Activated T-cell treated with anti-CD3 and anti-CD28 coated beads for 48 hours (primary cell): ENCODE measurements around the gene GOSR1.
"Not testable (repeated sequence)": the region's sequence is repeated elsewhere in the genome, so short reads cannot be mapped to it uniquely, and the experiment has no call there.

ENCODE experiments used
- DNase-seq: peaks from one replicate; pipeline ENCODE4 v3.0.0-alpha.2; 2020; ENCODE audit warnings: low read depth

GOSR1 gene

DNA sequence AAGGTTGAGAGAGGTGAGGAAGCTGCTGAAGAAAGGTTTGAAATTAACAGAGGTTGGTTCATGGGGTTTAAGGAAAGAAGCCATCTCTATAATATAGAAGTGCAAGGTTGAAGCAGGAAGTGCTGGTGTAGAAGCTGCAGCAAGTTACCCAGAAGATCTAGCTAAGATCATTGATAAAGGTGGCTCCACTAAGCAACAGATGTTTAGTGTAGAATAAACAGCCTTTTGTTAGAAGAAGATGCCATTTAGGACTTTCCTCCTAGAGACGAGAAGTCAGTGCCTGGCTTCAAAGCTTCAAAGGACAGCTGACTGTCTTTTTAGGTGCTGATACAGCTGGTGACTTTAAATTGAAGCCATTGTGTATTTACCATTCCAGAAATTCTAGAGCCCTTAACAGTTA, 29.3 kb downstream of the GOSR1 start:
- no peak for DNase-seq

DNA sequence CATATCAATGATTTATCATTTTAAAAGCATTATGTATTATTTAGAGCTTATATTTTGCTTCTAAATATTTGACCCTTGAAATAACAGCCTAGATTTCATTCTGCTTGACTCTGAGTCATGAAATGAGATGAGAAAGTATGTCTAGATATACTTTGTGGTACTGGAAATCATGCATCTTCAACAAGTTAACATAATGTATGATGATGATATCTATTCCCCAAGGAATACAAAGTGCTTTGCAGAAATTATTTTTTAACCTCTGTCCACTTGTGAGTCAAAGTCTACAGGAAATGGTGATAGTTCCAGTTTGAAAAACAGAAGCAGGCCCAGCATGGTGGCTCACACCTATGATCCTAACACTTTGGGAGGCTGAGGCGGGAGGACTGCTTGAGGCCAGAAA, 36.1 kb downstream of the GOSR1 start:
- DNase-seq = no peak

DNA sequence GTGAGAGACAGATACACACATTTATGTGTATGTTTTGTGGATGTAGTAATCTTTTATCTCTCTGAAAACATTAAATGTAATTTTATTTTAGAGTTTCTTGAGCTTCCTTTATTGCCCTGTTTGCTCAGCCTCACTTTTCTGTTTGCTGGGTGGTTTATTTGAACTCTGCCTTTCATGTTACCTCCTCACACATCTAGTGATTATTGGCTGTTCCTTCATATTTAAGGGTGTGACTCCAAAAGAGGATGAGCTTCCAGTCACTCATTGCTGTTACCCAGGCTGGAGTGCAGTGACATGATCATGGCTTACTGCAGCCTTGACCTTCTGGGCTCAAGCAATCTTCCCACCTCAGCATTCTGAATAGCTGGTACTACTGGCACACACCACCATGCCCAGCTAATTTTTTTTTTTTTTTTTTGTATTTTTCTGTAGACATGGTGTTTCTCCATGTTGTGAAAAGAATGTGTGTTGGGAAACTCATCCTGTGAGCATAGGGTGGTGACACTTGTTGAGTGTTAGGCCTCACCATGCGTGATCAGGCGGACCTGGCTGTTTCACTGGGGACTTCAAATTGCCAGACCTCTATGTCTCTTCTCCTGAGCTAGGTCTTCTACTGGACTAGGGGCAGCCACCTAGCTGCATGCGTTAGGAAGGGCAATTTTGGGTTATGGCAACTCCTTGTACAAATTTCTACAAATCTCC, 37.8 kb downstream of the GOSR1 start:
- no peak for DNase-seq

- DNase-seq = no peak
These were observed 40.6 kb downstream of the GOSR1 start for GRCh38 chr17:30517786-30518185.

- DNase-seq = no peak
These were observed 42.0 kb downstream of the GOSR1 start for GRCh38 chr17:30519166-30519565.

GRCh38 chr17:30519707-30520106, 42.5 kb downstream of the GOSR1 start:
- DNase-seq = no peak

DNA sequence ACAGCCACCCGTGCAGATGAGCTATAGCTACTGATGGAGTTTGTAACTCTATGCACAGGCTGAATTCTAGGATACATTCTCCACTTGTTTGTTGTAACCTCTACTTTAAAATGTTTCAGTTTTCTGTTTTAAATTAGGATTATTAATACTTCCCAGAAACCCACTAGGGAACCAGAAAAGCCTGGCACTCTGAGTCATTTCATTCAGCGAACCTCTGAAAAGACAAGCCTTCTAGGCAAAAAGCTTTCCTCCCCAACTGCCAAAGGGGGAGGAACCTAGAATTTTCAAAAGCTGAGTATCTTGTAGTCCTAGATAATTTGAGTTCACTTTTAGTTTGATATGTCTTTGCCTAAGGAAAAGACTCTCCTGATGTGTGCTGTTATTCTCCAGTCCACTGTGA, 43.2 kb downstream of the GOSR1 start:
- no peak for DNase-seq

GRCh38 chr17:30520882-30521281, 43.7 kb downstream of the GOSR1 start:
- DNase-seq = no peak

- DNase-seq = no peak
These were observed 44.6 kb downstream of the GOSR1 start for GRCh38 chr17:30521766-30522165.

- DNase-seq = not testable (repeated sequence)
These were observed 46.0 kb downstream of the GOSR1 start for GRCh38 chr17:30523236-30523635.

GRCh38 chr17:30524847-30525246, 47.6 kb downstream of the GOSR1 start:
- no peak for DNase-seq

GRCh38 chr17:30526401-30526800, 49.2 kb downstream of the GOSR1 start:
- no peak for DNase-seq

DNA sequence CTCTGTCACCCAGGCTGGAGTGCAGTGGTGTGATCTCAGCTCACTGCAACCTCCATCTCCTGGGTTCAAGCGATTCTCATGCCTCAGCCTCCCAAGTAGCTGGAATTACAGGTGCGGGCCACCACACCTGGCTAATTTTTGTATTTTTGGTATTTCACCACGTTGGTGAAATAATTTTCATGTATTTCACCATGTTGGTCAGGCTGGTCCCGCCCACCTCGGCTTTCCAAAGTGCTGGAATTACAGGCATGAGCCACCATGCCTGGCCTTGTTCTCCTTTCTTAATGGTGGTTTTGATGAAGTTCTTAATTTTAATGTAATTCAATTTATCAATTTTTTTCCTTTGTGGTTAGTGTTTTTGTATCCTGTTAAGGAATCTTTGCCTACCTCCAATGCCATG, 51.5 kb downstream of the GOSR1 start:
- DNase-seq = not testable (repeated sequence)

DNA sequence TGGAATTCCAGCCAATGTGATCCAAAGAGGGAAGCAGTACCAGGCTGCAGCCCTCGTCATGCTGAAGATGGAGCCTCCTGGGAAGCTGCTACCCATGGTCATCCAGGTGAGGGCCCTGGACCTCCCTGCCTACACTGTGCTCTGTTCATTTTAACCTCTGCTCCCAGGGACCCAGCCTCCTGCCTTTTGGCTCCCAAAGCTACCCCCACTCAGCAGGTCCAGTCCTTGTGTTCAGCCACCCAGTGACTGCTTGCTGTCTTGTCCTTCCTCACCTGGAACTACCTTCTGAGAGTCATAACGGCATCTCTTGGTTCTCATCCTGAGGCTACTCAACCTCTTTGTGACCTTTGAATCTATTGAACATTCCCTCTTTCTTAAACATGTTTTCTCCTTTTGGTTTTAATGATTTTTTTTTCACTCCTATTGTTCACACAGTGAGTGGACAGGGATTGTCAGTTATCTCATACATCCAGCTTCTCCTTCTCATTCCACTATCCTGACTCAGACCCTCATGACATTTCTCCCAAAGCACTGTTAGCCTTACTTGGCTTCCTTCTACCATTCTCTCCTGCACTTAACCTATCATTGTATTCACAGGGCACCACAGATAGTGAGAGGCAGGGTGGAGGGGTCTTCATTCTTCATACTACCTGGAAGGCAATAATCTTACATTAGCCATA, 53.3 kb downstream of the GOSR1 start:
- no peak for DNase-seq

DNA sequence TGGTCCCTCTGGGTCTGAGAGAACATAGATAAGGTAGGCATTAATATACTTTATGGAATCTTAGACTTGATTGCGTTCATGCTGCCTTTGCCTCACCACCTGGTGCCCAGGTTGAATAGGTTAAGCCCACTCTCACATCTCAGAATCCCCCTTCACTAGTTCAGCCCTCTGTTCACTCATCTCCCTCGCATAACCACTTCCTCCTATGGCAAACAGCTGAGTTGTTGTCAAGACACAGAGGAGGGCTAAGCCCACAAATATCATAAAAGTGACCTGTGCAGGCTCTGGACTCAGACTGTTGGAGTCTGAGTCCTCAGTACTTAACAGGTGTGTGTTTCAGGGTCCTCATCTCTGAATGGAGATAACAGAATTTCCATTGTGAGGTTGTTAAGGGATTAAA, 55.7 kb downstream of the GOSR1 start:
- no peak for DNase-seq

DNA sequence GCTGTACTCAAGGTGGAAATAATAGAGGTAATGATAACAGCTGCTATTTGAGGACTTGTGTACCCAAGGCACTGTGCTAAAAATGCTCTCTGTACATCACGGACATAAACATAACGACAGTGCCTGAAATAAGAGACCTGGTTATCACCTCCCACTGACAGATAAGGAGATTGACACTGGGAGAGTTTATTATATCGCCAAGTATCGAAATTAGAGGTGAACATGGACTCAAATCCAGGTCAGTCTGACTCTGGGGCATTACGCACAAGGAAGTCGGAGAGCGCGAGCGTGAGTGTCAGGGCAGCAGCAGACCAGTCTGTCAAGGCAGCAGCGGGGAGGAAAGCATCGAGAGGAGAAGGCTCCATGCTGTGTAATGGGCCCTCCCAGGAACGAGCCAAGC, 57.1 kb downstream of the GOSR1 start:
- no peak for DNase-seq

DNA sequence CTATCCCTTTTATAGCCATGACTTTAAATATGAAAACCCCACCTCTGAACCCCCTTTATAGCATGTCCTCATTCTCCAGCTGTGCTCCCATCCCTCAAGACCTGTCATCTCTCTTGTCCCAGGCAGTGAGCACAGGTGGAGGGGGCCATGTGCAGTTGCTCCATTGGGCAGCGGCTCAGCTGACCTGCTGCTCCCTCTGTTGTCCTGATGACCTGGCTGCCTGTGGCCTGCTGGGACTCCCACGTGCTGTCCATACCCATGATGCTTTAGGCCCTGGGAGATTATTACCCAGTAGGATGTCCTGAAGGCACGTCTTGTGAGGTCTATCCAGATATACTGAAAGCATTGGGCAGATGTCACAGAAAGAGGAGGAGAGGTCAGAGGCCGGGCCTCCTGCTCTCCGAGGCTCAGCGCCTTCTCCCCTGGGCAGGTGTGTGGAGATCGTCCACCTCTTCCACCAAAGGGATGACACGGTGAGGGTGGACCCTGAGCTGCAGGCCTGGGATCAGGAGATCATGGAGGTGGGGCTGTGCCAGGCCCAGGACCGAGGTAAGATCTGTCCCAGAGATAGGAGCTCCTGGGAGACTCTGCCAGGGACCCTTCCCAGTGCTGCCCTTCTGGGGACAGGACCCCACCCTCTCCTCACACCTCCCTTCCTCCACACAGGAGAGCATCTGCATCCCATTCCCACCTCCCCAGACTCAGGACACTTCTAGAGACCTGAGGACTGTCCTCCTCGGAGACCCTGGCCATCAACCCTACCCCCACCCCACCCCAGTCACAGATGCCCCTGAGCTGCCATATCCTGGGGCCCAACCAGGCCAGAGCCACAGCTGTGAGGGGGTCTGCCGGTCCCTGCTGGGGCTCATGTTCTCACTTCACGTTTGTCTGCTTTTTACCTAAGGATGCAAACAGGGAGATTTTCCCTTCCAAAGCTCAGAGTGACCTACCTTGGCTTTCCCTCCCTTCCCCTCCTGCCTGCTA, 58.0 kb downstream of the GOSR1 start:
- DNase-seq = no peak

DNA sequence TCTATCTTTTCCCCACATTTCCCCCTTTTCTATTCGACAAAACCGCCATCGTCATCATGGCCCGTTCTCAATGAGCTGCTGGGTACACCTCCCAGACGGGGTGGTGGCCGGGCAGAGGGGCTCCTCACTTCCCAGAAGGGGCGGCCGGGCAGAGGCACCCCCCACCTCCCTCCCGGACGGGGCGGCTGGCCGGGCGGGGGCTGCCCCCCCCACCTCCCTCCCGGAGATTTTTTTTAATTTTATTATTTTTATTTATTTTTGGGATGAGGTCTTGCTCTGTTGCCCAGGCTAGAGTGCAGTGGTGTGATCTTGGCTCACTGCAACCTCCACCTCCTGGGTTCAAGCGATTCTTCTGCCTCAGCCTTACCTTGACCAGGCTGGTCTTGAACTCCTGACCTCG, 59.6 kb downstream of the GOSR1 start:
- DNase-seq = not testable (repeated sequence)

DNA sequence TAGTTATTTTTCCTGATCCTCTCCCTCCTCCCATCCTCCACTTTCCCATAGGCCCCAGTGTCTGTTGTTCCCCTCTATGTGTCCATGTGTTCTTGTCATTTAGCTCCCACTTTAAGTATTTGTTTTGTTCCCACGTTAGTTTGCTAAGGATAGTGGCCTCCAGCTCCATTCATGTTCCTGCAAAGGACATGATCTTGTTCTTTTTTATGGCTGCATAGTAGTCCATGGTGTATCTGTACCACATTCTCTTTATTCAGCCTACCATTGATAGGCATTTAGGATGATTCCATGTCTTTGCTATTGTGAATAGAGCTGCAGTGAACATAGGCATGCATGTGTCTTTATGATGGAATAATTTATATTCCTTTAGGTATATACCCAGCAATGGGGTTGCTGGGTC, 60.5 kb downstream of the GOSR1 start:
- DNase-seq = not testable (repeated sequence)

- DNase-seq = no peak
These were observed 64.6 kb downstream of the GOSR1 start for GRCh38 chr17:30541802-30542201.

- DNase-seq = no peak
These were observed 66.2 kb downstream of the GOSR1 start for GRCh38 chr17:30543456-30543855.

DNA sequence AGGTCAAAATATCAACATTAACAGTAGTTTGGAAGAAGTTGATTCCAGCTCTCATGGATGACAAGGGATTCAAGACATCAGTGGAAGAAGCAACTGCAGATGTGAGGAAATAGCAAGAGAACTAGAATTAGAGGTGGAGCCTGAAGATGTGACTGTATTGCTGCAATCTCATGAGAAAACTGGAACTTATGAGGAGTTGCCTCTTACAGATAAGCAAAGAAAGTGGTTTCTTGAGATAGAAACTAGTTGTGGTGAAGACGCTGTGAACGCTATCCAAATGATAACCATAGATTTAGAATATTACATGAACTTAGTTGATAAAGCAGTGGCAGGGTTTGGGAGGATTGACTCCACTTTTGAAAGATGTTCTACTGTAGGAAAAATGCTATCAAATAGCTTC, 67.8 kb downstream of the GOSR1 start:
- DNase-seq = no peak
